PC-9 (cell line): Measurements from ENCODE around the gene MYOM3. TPM values are rescaled to one million over a fixed set of nuclear protein-coding genes. Genes with fewer than 3 reads are reported as not detected.

ENCODE experiments used
- BruUV-seq: library from RNA; stranded (reverse); fragments of 400-500 nt; replicated peaks from 2 replicates; lab custom pipeline; 2021; lab: Mats Ljungman, UMichigan
- CTCF ChIA-PET: fragments of 300-600 bp; sonication (Branson Sonifier 250); formaldehyde crosslinking; loops from one replicate; lab custom pipeline; 2022; ENCODE audit warnings: antibody characterized with exemption; lab: Charles Lee
- POLR2A ChIA-PET: fragments of 300-600 bp; sonication (Branson Sonifier 250); formaldehyde crosslinking; loops from one replicate; lab custom pipeline; 2022; ENCODE audit warnings: antibody characterized with exemption; ENCODE audit not compliant: unreplicated experiment; lab: Charles Lee
- DNase-seq, 2 experiments: peaks; one replicate each; pipeline versions ENCODE4 v3.0.0 to v3.0.0-alpha.2; 2015 to 2022; ENCODE audit warnings: mixed read lengths in 1 of 2
- H2AFZ ChIP-seq: fragments of 200-600 bp; sonication (generic); 2 replicates; pipeline ENCODE4 v1.8.1; 2017; ENCODE audit warnings: antibody characterized with exemption
- H3F3A ChIP-seq: fragments of 200-600 bp; sonication (generic); 2 replicates; pipeline ENCODE4 v1.8.1; 2017; ENCODE audit warnings: antibody characterized with exemption, mild to moderate bottlenecking, low read depth; ENCODE audit not compliant: insufficient read depth
- H3K27ac ChIP-seq: fragments of 200-600 bp; sonication (generic); 2 replicates; pipeline ENCODE4 v1.6.1; 2016; ENCODE audit warnings: mixed run types
- H3K27me3 ChIP-seq: fragments of 200-600 bp; sonication (generic); 2 replicates; pipeline ENCODE4 v1.6.1; 2016; ENCODE audit warnings: low read depth, mixed run types; ENCODE audit not compliant: insufficient read depth
- H3K36me3 ChIP-seq: fragments of 200-600 bp; sonication (generic); 2 replicates; pipeline ENCODE4 v1.6.1; 2016; ENCODE audit warnings: low read depth, mixed run types
- H3K4me1 ChIP-seq: fragments of 200-600 bp; sonication (generic); replicated peaks from 2 replicates; pipeline ENCODE4 v1.6.1; 2016; ENCODE audit warnings: mixed run types; ENCODE audit not compliant: insufficient read depth
- H3K4me2 ChIP-seq: fragments of 200-600 bp; sonication (generic); 2 replicates; pipeline ENCODE4 v1.6.1; 2017; ENCODE audit warnings: mixed run types
- H3K4me3 ChIP-seq: fragments of 200-600 bp; sonication (generic); 2 replicates; pipeline ENCODE4 v1.6.1; 2016; ENCODE audit warnings: mixed run types
- H3K79me2 ChIP-seq: fragments of 200-600 bp; sonication (generic); 2 replicates; pipeline ENCODE4 v1.6.1; 2017; ENCODE audit warnings: low read depth, mixed run types
- H3K9me2 ChIP-seq: fragments of 200-600 bp; sonication (generic); 2 replicates; pipeline ENCODE4 v1.8.1; 2017; ENCODE audit warnings: mild to moderate bottlenecking; ENCODE audit not compliant: insufficient read depth
- H3K9me3 ChIP-seq: fragments of 200-600 bp; sonication (generic); 2 replicates; pipeline ENCODE4 v1.8.1; 2016; ENCODE audit warnings: low read depth; ENCODE audit not compliant: insufficient read depth
- H4K20me1 ChIP-seq: fragments of 200-600 bp; sonication (generic); 2 replicates; pipeline ENCODE4 v1.8.1; 2017; ENCODE audit not compliant: insufficient read depth
- CTCF ChIP-seq: fragments of 200-600 bp; sonication (generic); conservative IDR thresholded peaks from 2 replicates; pipeline ENCODE4 v1.6.1; 2017; ENCODE audit warnings: mixed run types, antibody characterized with exemption, mild to moderate bottlenecking, moderate library complexity
- EZH2 ChIP-seq: fragments of 200-600 bp; sonication (generic); IDR thresholded peaks from 2 replicates; pipeline ENCODE4 v1.8.0; 2017; ENCODE audit warnings: antibody characterized with exemption, low read depth
- intact Hi-C: fragments of 100-400 bp; cut with micrococcal nuclease; formaldehyde crosslinking; loops from one replicate; pipeline ENCODE4 v1.10.0; 2022; ENCODE audit not compliant: unreplicated experiment
- total RNA-seq: library from RNA; stranded (reverse); gene quantifications from 2 replicates; pipeline ENCODE4 v1.2.3, GENCODE V29; 2021

MYOM3 gene
- total RNA-seq, 1 experiment from 2014 or later = 11.9 TPM

- DNase-seq = no peak
- H3K27me3 ChIP-seq = no peaks in the 10 kb centered on the region
- no peak overlapping the region for H3K27ac ChIP-seq
- no TSS peak for BruUV-seq
- no peaks in the 10 kb centered on the region for H3F3A ChIP-seq
- no peak overlapping the region for H2AFZ ChIP-seq
- H4K20me1 ChIP-seq = no peaks in the 10 kb centered on the region
- POLR2A ChIA-PET = no interaction called here
- no peaks in the 10 kb centered on the region for H3K9me2 ChIP-seq
- H3K79me2 ChIP-seq = no peaks in the 10 kb centered on the region
- H3K9me3 ChIP-seq = no peaks in the 10 kb centered on the region
- H3K36me3 ChIP-seq = no peaks in the 10 kb centered on the region
- TF ChIP-seq EZH2 (no peak), CTCF (no peak)
- CTCF ChIA-PET = no interaction called here
- intact Hi-C loops = no loop called here
- H3K4me2 ChIP-seq = no peak overlapping the region
- no peaks in the 10 kb centered on the region for H3K4me1 ChIP-seq
- no peak overlapping the region for H3K4me3 ChIP-seq
These were observed 27.9 kb downstream of the MYOM3 start for GRCh38 chr1:24084050-24084449.

GRCh38 chr1:24082372-24082771, 29.6 kb downstream of the MYOM3 start:
- H4K20me1 ChIP-seq = no peaks in the 10 kb centered on the region
- intact Hi-C loops = no loop called here
- H3F3A ChIP-seq = no peaks in the 10 kb centered on the region
- BruUV-seq = no TSS peak
- TF ChIP-seq EZH2 = no peak
- TF ChIP-seq CTCF = no peak
- no peak overlapping the region for H3K4me2 ChIP-seq
- ChIA-PET POLR2A (no interaction called here), CTCF (no interaction called here)
- no peak overlapping the region for H3K27ac ChIP-seq
- H3K36me3 ChIP-seq = no peaks in the 10 kb centered on the region
- H3K79me2 ChIP-seq = no peaks in the 10 kb centered on the region
- H3K4me1 ChIP-seq = no peaks in the 10 kb centered on the region
- no peaks in the 10 kb centered on the region for H3K9me2 ChIP-seq
- H3K27me3 ChIP-seq = no peaks in the 10 kb centered on the region
- no peak overlapping the region for H3K4me3 ChIP-seq
- no peak for DNase-seq
- H2AFZ ChIP-seq = no peak overlapping the region
- no peaks in the 10 kb centered on the region for H3K9me3 ChIP-seq

- Histone ChIP-seq H3K27ac (no peak overlapping the region), H2AFZ (no peak overlapping the region), H3K36me3 (no peaks in the 10 kb centered on the region), H3K4me1 (no peaks in the 10 kb centered on the region), H3K4me2 (no peak overlapping the region), H3F3A (no peaks in the 10 kb centered on the region), H3K4me3 (no peak overlapping the region), H3K9me3 (no peaks in the 10 kb centered on the region), H3K27me3 (no peaks in the 10 kb centered on the region), H4K20me1 (no peaks in the 10 kb centered on the region), H3K9me2 (no peaks in the 10 kb centered on the region), H3K79me2 (no peaks in the 10 kb centered on the region)
- no TSS peak for BruUV-seq
- intact Hi-C loops = no loop called here
- no peak for TF ChIP-seq CTCF
- TF ChIP-seq EZH2 = no peak
- POLR2A ChIA-PET = no interaction called here
- DNase-seq = no peak
- CTCF ChIA-PET = no interaction called here
These were observed 30.7 kb downstream of the MYOM3 start for GRCh38 chr1:24081190-24081589.
